Smooth muscle cell (in vitro differentiated cells): ENCODE measurements around the gene AWAT1. TPM values are rescaled to one million over a fixed set of nuclear protein-coding genes. Genes with fewer than 3 reads are reported as not detected.

ENCODE experiments used
- polyA plus RNA-seq: library from polyadenylated mRNA; unstranded; fragments of >200 nt; fragmentation: Nextera tagmentation; extraction: Ambion mirVana; gene quantifications from 2 replicates; pipeline ENCODE4 v1.2.1, GENCODE V29; 2016
- small RNA-seq: library from RNA; depleted of rRNA; stranded (forward); fragments of <200 nt; gene quantifications from one replicate; pipeline ENCODE3, GENCODE V24; 2014
- total RNA-seq: library from RNA; depleted of rRNA; stranded (reverse); fragments of >200 nt; gene quantifications from 2 replicates; pipeline ENCODE4 v1.2.3, GENCODE V29; 2014

AWAT1 gene
- total and polyA plus RNA-seq, 2 experiments from 2014 or later: not detected

Small RNA genes within 50 kb of the gene (small RNA-seq; reads per million reads assigned to genes)
- not detected for gene RNA5SP507

Other genes starting within 250 kb of the AWAT1 start
- gene AWAT2, start 184.7 kb upstream of the AWAT1 start, total RNA-seq: 0.27 TPM in 1 of 2 replicates, not detected in the other
- gene AWAT2, start 184.7 kb upstream of the AWAT1 start, polyA plus RNA-seq: not detected in 2 replicates
- not detected in 2 replicates for gene OTUD6A, start 172.2 kb upstream of the AWAT1 start, total RNA-seq
- gene OTUD6A, start 172.2 kb upstream of the AWAT1 start, polyA plus RNA-seq: not detected in 2 replicates
- 40.7 and 41.8 TPM in 2 replicates for gene IGBP1, start 101.2 kb upstream of the AWAT1 start, total RNA-seq
- 20.3 and 27.2 TPM in 2 replicates for gene IGBP1, start 101.2 kb upstream of the AWAT1 start, polyA plus RNA-seq
- not detected in 2 replicates for gene DGAT2L6, start 57.2 kb upstream of the AWAT1 start, total RNA-seq
- gene DGAT2L6, start 57.2 kb upstream of the AWAT1 start, polyA plus RNA-seq: not detected in 2 replicates
- 0.09 TPM in 1 of 2 replicates, not detected in the other for gene P2RY4, start 25.5 kb downstream of the AWAT1 start, total RNA-seq
- 0.14 TPM in 1 of 2 replicates, not detected in the other for gene P2RY4, start 25.5 kb downstream of the AWAT1 start, polyA plus RNA-seq
- not detected in 2 replicates for gene ARR3, start 33.7 kb downstream of the AWAT1 start, total RNA-seq
- gene ARR3, start 33.7 kb downstream of the AWAT1 start, polyA plus RNA-seq: 0.24 TPM in 1 of 2 replicates, not detected in the other
- not detected in 2 replicates for gene RAB41, start 47.5 kb downstream of the AWAT1 start, total RNA-seq
- 0.19 and 0.39 TPM in 2 replicates for gene RAB41, start 47.5 kb downstream of the AWAT1 start, polyA plus RNA-seq
- gene PDZD11, start 55.3 kb downstream of the AWAT1 start, total RNA-seq: 60.8 and 63.1 TPM in 2 replicates
- gene PDZD11, start 55.3 kb downstream of the AWAT1 start, polyA plus RNA-seq: 69.7 and 73.9 TPM in 2 replicates
- 1.8 and 6.7 TPM in 2 replicates for gene KIF4A, start 55.4 kb downstream of the AWAT1 start, total RNA-seq
- gene KIF4A, start 55.4 kb downstream of the AWAT1 start, polyA plus RNA-seq: 4.4 and 5.9 TPM in 2 replicates
- gene GDPD2, start 188.7 kb downstream of the AWAT1 start, total RNA-seq: not detected in 2 replicates
- gene GDPD2, start 188.7 kb downstream of the AWAT1 start, polyA plus RNA-seq: not detected in 2 replicates
- 30.6 and 39.6 TPM in 2 replicates for gene DLG3, start 210.2 kb downstream of the AWAT1 start, total RNA-seq
- 14.5 and 16.2 TPM in 2 replicates for gene DLG3, start 210.2 kb downstream of the AWAT1 start, polyA plus RNA-seq